ENCODE measurements around the gene ITGAE.

GRCh38 chr17:3712811-3713463 is 88.1 kb downstream of the ITGAE start:
- TF ChIP-seq CHD2 (IDR thresholded peaks at IDR 0.05; ENCODE audit: borderline replicate concordance, low read depth, low read length) = no peak
- no peak for TF ChIP-seq STAT3 (IDR thresholded peaks at IDR 0.05; ENCODE audit: low read depth, low read length)
- TF ChIP-seq POLR2A (IDR thresholded peaks at IDR 0.05; ENCODE audit: low read depth, low read length) = no peak
- no peak for TF ChIP-seq CTCF (IDR thresholded peaks at IDR 0.05 in 2 of 3, conservative IDR thresholded peaks at IDR 0.05 in 1 of 3; ENCODE audit: control insufficient read depth in 2 of 3, extremely low read depth in 1 of 3, insufficient read depth in 1 of 3, low read depth in 3 of 3, low read length in 3 of 3)
- no peak for TF ChIP-seq EZH2 (IDR thresholded peaks at IDR 0.05; ENCODE audit: borderline replicate concordance, control insufficient read depth, low read depth, low read length)
- TF ChIP-seq RCOR1 (conservative IDR thresholded peaks at IDR 0.05; ENCODE audit: low read depth, low read length) = no peak
- TF ChIP-seq BCL3 (IDR thresholded peaks at IDR 0.05; ENCODE audit: borderline replicate concordance, insufficient read depth, low read depth, low read length, poor library complexity, severe bottlenecking) = no peak
- no peak for TF ChIP-seq PAX8 (IDR thresholded peaks at IDR 0.05)
- TF ChIP-seq RFX5 (IDR thresholded peaks at IDR 0.05; ENCODE audit: low read depth, low read length) = no peak
- TF ChIP-seq ZNF24 (IDR thresholded peaks at IDR 0.05) = peak; percentile 30; the same call in 1 of the 2 replicates
- 0 out of 4 replicates have a peak, but pooled peaks of 1 of the 2 experiments have one; percentile 19 for TF ChIP-seq EP300 (IDR thresholded peaks at IDR 0.05; ENCODE audit: borderline replicate concordance in 1 of 2, control insufficient read depth in 1 of 2, low read depth in 2 of 2, low read length in 2 of 2)
- TF ChIP-seq HDGF (IDR thresholded peaks at IDR 0.05) = no peak
- no peak for TF ChIP-seq PRDM15 (CRISPR knock-in tag; IDR thresholded peaks at IDR 0.05)
- no peak for TF ChIP-seq TCF7 (IDR thresholded peaks at IDR 0.05; ENCODE audit: borderline replicate concordance)

All from GM12878 (cell line).